Measurements from ENCODE around the gene GAREM1.
"Not testable (repeated sequence)": the region's sequence is repeated elsewhere in the genome, so short reads cannot be mapped to it uniquely, and the experiment has no call there.

GAREM1 gene

GRCh38 chr18:32251466-32251865 lies 219.2 kb downstream of the GAREM1 start:
- intact Hi-C loops (cut with DNase I), result no loop called here
- DNase-seq, result no peak

GRCh38 chr18:32249147-32249929 lies 221.3 kb downstream of the GAREM1 start:
- no peak for DNase-seq
- intact Hi-C loops (cut with DNase I), result no loop called here

- intact Hi-C loops (cut with DNase I), result no loop called here
Observed at GRCh38 chr18:32244881-32245280, 225.8 kb downstream of the GAREM1 start.

GRCh38 chr18:32243358-32243757 lies 227.3 kb downstream of the GAREM1 start:
- peak in 7 of 42 donors; percentile 1 to 42 (median 10) for DNase-seq
- intact Hi-C loops (cut with DNase I), result no loop called here

More at GRCh38 chr18:32244881-32245280, 225.8 kb downstream of the GAREM1 start:
- DNase-seq, result no peak

GRCh38 chr18:32242395-32242794 lies 228.3 kb downstream of the GAREM1 start:
- DNase-seq, result no peak

GRCh38 chr18:32238635-32239268 lies 231.9 kb downstream of the GAREM1 start:
- intact Hi-C loops (cut with DNase I), result no loop called here
- no peak for DNase-seq

More at GRCh38 chr18:32242395-32242794, 228.3 kb downstream of the GAREM1 start:
- intact Hi-C loops (cut with DNase I), result no loop called here

GRCh38 chr18:32237049-32237448 lies 233.6 kb downstream of the GAREM1 start:
- DNase-seq, result no peak
- intact Hi-C loops (cut with DNase I), result no loop called here

- intact Hi-C loops (cut with DNase I); DNase-seq: not testable (repeated sequence)
Observed at GRCh38 chr18:32233348-32233747, 237.3 kb downstream of the GAREM1 start.

GRCh38 chr18:32219431-32220018 lies 251.2 kb downstream of the GAREM1 start:
- intact Hi-C loops (cut with DNase I), result no loop called here
- no peak for DNase-seq

GRCh38 chr18:32216390-32216789 lies 254.3 kb downstream of the GAREM1 start:
- intact Hi-C loops (cut with DNase I), result no loop called here

GRCh38 chr18:32213693-32214092 lies 257.0 kb downstream of the GAREM1 start:
- intact Hi-C loops (cut with DNase I), result no loop called here
- DNase-seq, result no peak

More at GRCh38 chr18:32216390-32216789, 254.3 kb downstream of the GAREM1 start:
- no peak for DNase-seq

Data from head of caudate nucleus (tissue), 42 donors.